HepG2 (cell line): Measurements from ENCODE around the gene SRXN1. TPM values are rescaled to one million over a fixed set of nuclear protein-coding genes. Genes with fewer than 3 reads are reported as not detected.

ENCODE experiments used
- AKAP8 ChIP-seq: sonication (generic); formaldehyde crosslinking; IDR thresholded peaks from 2 replicates; pipeline ENCODE4 v1.5.1; 2020; ENCODE audit warnings: mild to moderate bottlenecking, missing genetic modification reagents
- AKNA ChIP-seq: sonication (generic); formaldehyde crosslinking; IDR thresholded peaks from 2 replicates; pipeline ENCODE4 v1.4.0; 2020; ENCODE audit warnings: missing genetic modification reagents, borderline replicate concordance
- CBX5 ChIP-seq: sonication (generic); formaldehyde crosslinking; IDR thresholded peaks from 2 replicates; pipeline ENCODE4 v1.4.0; 2020; ENCODE audit warnings: missing genetic modification reagents, borderline replicate concordance
- GABPB1 ChIP-seq: IDR thresholded peaks from 2 replicates; pipeline ENCODE4 v1.6.1; 2016; ENCODE audit warnings: mild to moderate bottlenecking, missing genetic modification reagents, moderate library complexity, missing compliant biosample characterization
- IKZF5 ChIP-seq: IDR thresholded peaks from 2 replicates; pipeline ENCODE4 v1.6.1; 2018; ENCODE audit warnings: missing genetic modification reagents, mild to moderate bottlenecking, missing compliant biosample characterization
- NFE2 ChIP-seq: sonication (generic); formaldehyde crosslinking; IDR thresholded peaks from 2 replicates; pipeline ENCODE4 v1.4.0; 2020; ENCODE audit warnings: missing genetic modification reagents
- RAD51 ChIP-seq: fragments of 450-650 bp; IDR thresholded peaks from 2 replicates; pipeline ENCODE4 v1.6.1; 2016; ENCODE audit warnings: borderline replicate concordance
- RERE ChIP-seq: IDR thresholded peaks from 2 replicates; pipeline ENCODE4 v1.6.1; 2016; ENCODE audit warnings: low read depth, missing genetic modification reagents, missing compliant biosample characterization
- ZNF460 ChIP-seq: sonication (generic); formaldehyde crosslinking; IDR thresholded peaks from 2 replicates; pipeline ENCODE4 v1.5.1; 2020; ENCODE audit warnings: missing genetic modification reagents, mild to moderate bottlenecking, borderline replicate concordance
- ZNF513 ChIP-seq: sonication (generic); formaldehyde crosslinking; conservative IDR thresholded peaks from 2 replicates; pipeline ENCODE4 v1.5.0; 2020; ENCODE audit warnings: missing genetic modification reagents
- ZNF629 ChIP-seq: sonication (generic); formaldehyde crosslinking; conservative IDR thresholded peaks from 2 replicates; pipeline ENCODE4 v1.5.0; 2020; ENCODE audit warnings: missing genetic modification reagents
- ZNF670 ChIP-seq: sonication (generic); formaldehyde crosslinking; IDR thresholded peaks from 2 replicates; pipeline ENCODE4 v1.8.0; 2022; ENCODE audit warnings: mild to moderate bottlenecking, missing genetic modification reagents, borderline replicate concordance
- ZNF878 ChIP-seq: sonication (generic); formaldehyde crosslinking; IDR thresholded peaks from 2 replicates; pipeline ENCODE4 v1.8.1; 2023; ENCODE audit warnings: mild to moderate bottlenecking, missing genetic modification reagents, moderate library complexity
- ZNF883 ChIP-seq: sonication (generic); formaldehyde crosslinking; IDR thresholded peaks from 2 replicates; pipeline ENCODE4 v1.5.1; 2020; ENCODE audit warnings: mild to moderate bottlenecking, missing genetic modification reagents; ENCODE audit errors: not compliant biosample characterization
- ZSCAN21 ChIP-seq: sonication (generic); formaldehyde crosslinking; IDR thresholded peaks from 2 replicates; pipeline ENCODE4 v1.8.0; 2022; ENCODE audit warnings: mild to moderate bottlenecking, missing genetic modification reagents, moderate library complexity, borderline replicate concordance
- polyA plus RNA-seq, 8 experiments: library from polyadenylated mRNA; depleted of rRNA in 3 of 8; stranded (reverse) in 7 of 8; unstranded in 1 of 8; fragments of >200 nt; fragmentation: Illumina TruSeq in 4 of 8; extraction: Trizol in 4 of 8; gene quantifications; 2 replicates each; pipeline versions ENCODE4 v1.2.1 to v1.2.3, GENCODE V29; 2011 to 2016; ENCODE audit warnings: low read depth in 4 of 8, missing spikeins in 1 of 8, mixed read lengths in 1 of 8; ENCODE audit not compliant: insufficient read depth in 1 of 8
- total RNA-seq, 5 experiments: library from RNA; depleted of rRNA; stranded (reverse); fragments of >200 nt; fragmentation: Illumina TruSeq; extraction: Trizol; gene quantifications; 2 replicates each; pipeline ENCODE4 v1.2.3, GENCODE V29; 2016; ENCODE audit warnings: low read depth in 1 of 5

The SRXN1 gene
- total and polyA plus RNA-seq, 2 of the 13 experiments (the other 11 are each of a cell fraction or from before 2014, with no cell fraction given): 29.9 to 87.7 TPM

GRCh38 chr20:642398-643174 is 10.4 kb downstream of the SRXN1 start (continued):
- TF ChIP-seq RERE (CRISPR knock-in tag): 0 out of 2 replicates have a peak, but pooled peaks have one; percentile 25
- TF ChIP-seq AKNA (CRISPR knock-in tag): no peak
- no peak for TF ChIP-seq ZSCAN21 (CRISPR knock-in tag)
- TF ChIP-seq ZNF460 (CRISPR knock-in tag): no peak
- TF ChIP-seq ZNF670 (CRISPR knock-in tag): no peak
- TF ChIP-seq NFE2 (CRISPR knock-in tag): no peak
- TF ChIP-seq ZNF513 (CRISPR knock-in tag): 0 out of 2 replicates have a peak, but pooled peaks have one; percentile 39
- TF ChIP-seq ZNF883: peak; percentile 56
- peak; percentile 78; the same call in 1 of the 2 replicates for TF ChIP-seq GABPB1
- peak; percentile 21; the same call in 1 of the 2 replicates for TF ChIP-seq IKZF5 (CRISPR knock-in tag)
- no peak for TF ChIP-seq CBX5 (CRISPR knock-in tag)
- TF ChIP-seq AKAP8 (CRISPR knock-in tag): 0 out of 2 replicates have a peak, but pooled peaks have one; percentile 41
- TF ChIP-seq RAD51: no peak
- 0 out of 2 replicates have a peak, but pooled peaks have one; percentile 35 for TF ChIP-seq ZNF629 (CRISPR knock-in tag)
- no peak; the same call in 1 of the 2 replicates for TF ChIP-seq ZNF878
